Aorta (tissue), 5 donors: Measurements from ENCODE around the gene CYTH1. TPM values are rescaled to one million over a fixed set of nuclear protein-coding genes. Genes with fewer than 3 reads are reported as not detected.
A peak's percentile ranks its signal among the peaks of the same experiment; 100 is the strongest.

ENCODE experiments used
- ATAC-seq: fragments of 200-7000 bp; cut with Tn5 transposase; one replicate; pipeline ENCODE4 v1.9.1; 2022; ENCODE audit warnings: moderate library complexity; ENCODE audit not compliant: low FRiP score
- DNase-seq, 2 donors: peaks; one replicate each; pipeline ENCODE4 v3.0.0-alpha.2; 2020
- H3K27ac ChIP-seq, 2 donors: one replicate each; pipeline ENCODE4 v1.5.1; 2013; ENCODE audit warnings: low read length in 2 of 2, mild to moderate bottlenecking in 2 of 2, moderate library complexity in 2 of 2, control low read depth in 1 of 2, inconsistent platforms in 1 of 2, low read depth in 1 of 2
- H3K27me3 ChIP-seq, 2 donors: one replicate each; pipeline ENCODE4 v1.6.1; 2013; ENCODE audit warnings: control low read depth in 1 of 2, low read length in 1 of 2, mild to moderate bottlenecking in 1 of 2, moderate library complexity in 1 of 2; ENCODE audit not compliant: insufficient read depth in 2 of 2, control insufficient read depth in 1 of 2
- H3K36me3 ChIP-seq, 2 donors: one replicate each; pipeline ENCODE4 v1.6.1; 2013; ENCODE audit warnings: control low read depth in 1 of 2, low read length in 1 of 2, mild to moderate bottlenecking in 1 of 2; ENCODE audit not compliant: insufficient read depth in 2 of 2, control insufficient read depth in 1 of 2
- H3K4me1 ChIP-seq, 2 donors: one replicate each; pipeline ENCODE4 v1.6.1; 2013; ENCODE audit warnings: low read length in 2 of 2, control low read depth in 1 of 2, mild to moderate bottlenecking in 1 of 2, moderate library complexity in 1 of 2; ENCODE audit not compliant: insufficient read depth in 2 of 2, control insufficient read depth in 1 of 2
- H3K4me3 ChIP-seq, 2 donors: one replicate each; pipeline ENCODE4 v1.5.1; 2013; ENCODE audit warnings: low read length in 2 of 2, control low read depth in 1 of 2, mild to moderate bottlenecking in 1 of 2
- H3K9me3 ChIP-seq: one replicate; pipeline ENCODE4 v1.6.1; 2013; ENCODE audit warnings: mild to moderate bottlenecking, low read length; ENCODE audit not compliant: control insufficient read depth
- WGBS, 2 donors: extraction: QIAGEN DNeasy Blood & Tissue Kit; methylation state at CpG; one replicate each; pipeline ENCODE4 v1.1.7; 2013; 5-methylcytosine and 5-hydroxymethylcytosine counted together
- intact Hi-C, 2 donors: fragments of 100-400 bp; cut with DNase I; formaldehyde crosslinking; loops; one replicate each; pipeline versions ENCODE4 v1.14.2 to v1.15.0; 2022
- polyA plus RNA-seq, 2 donors: library from polyadenylated mRNA; stranded (reverse); fragments of 200-250 nt; gene quantifications; one replicate each; pipeline ENCODE4 v1.2.3, GENCODE V29; 2013
- total RNA-seq, 2 donors: library from RNA; stranded (reverse); fragmentation: NEBNext Ultra II Directional; extraction: Animal tissue kit (Norgen Biotek cat#: 25700); gene quantifications; one replicate each; pipeline ENCODE4 v1.2.1, GENCODE V29; 2021
- donor health status: healthy with polysubstance abuse.
- donor health status: Bipolar disorder and iron deficiency.
- donor health status: DM: no; HTN: no; CAD: no.
- donor health status: DM: no; HTN: no; CAD: no.
- donor health status: DM: yes; HTN: yes; CAD: no.

Gene CYTH1
- total and polyA plus RNA-seq, 4 donors, result 20.3 to 66.8 (median 32.7) TPM

DNA sequence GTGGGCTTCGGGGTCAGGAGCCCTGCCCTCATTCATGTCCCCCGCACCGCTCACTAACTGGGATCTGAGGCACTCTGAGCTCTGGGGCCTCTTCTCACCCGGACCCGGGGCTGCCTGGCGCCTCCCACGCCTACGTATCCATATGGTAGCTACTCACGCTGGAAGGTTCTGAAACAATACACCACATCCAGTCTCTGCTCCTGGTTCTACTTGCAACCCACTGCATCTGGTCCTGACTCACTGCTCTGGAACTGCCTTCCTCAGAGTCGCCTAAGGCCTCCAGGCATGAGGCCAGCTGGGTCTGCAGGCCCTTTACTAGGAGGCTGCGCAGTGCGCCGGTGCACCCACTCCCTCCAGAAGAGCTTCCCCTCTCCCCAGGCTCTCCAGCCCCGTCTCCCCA lies 40.5 kb upstream of the CYTH1 start:
- Histone ChIP-seq H3K4me3 (no peak overlapping the region), H3K4me1 (no peaks in the 10 kb centered on the region), H3K27ac (no peak overlapping the region), H3K36me3 (peaks cover 6 to 10% of the 10 kb centered on the region in 2 donors), H3K27me3 (no peaks in the 10 kb centered on the region), H3K9me3 (no peaks in the 10 kb centered on the region)
- ATAC-seq (no peak), DNase-seq (peak in 1 of 2 donors; percentile 42)
- WGBS, 2 donors, result 87 to 94% methylated on average over 14 of the region's 14 CpGs
- intact Hi-C loops, result no loop called here

DNA sequence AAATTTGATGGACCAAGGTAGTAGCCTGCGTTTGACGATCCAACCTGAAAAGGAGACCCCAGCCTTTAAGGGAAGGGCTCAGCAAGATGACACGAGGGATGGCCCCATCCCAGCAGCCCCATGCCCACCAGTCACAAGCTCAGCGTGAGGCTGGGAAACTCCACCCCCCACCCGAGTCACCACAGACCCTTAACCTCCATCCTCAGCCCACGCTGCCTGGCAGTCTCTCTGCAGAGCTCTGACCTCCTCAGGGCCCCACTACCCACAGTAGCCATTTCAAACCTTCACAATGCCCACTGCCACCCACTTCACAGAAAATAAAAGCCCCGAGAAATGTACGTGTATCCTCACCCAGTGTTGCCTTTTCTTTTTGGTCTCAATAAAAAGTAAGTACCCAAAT lies 39.9 kb upstream of the CYTH1 start:
- ATAC-seq (no peak), DNase-seq (peak in 1 of 2 donors; percentile 44)
- intact Hi-C loops, result no loop called here
- Histone ChIP-seq H3K27ac (no peak overlapping the region), H3K4me3 (no peak overlapping the region), H3K4me1 (no peaks in the 10 kb centered on the region), H3K9me3 (no peaks in the 10 kb centered on the region), H3K27me3 (no peaks in the 10 kb centered on the region), H3K36me3 (peaks cover 6 to 8% of the 10 kb centered on the region in 2 donors)
- 93 to 96% methylated on average over 8 of the region's 8 CpGs for WGBS, 2 donors

DNA sequence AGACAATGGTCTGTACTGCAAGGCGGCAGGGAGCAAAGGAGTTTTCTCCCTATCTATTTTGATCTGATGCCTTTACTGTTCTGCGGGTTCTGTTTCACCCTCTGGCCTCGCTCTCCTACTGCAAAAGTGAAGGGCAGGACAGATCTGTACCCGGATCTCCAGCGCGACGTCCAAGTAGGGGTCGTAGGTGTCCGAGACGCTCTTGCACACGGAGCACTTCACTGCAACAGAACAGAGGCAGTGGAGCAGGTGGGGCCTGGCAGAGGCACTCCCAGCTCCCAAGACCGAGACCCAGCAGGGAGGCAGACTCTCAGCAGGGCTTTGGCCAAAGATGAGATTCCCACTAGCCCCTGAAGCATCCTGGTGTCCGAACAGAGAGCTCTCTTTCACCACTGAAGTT lies 38.8 kb upstream of the CYTH1 start:
- no peak for ATAC-seq
- no peak overlapping the region for H3K27ac ChIP-seq
- H3K4me1 ChIP-seq, result no peaks in the 10 kb centered on the region
- H3K36me3 ChIP-seq, result peaks cover 5 to 8% of the 10 kb centered on the region in 2 donors
- H3K27me3 ChIP-seq, result no peaks in the 10 kb centered on the region
- 92 to 93% methylated on average over 13 of the region's 13 CpGs for WGBS, 2 donors
- H3K9me3 ChIP-seq, result no peaks in the 10 kb centered on the region
- intact Hi-C loops, result no loop called here
- H3K4me3 ChIP-seq, result no peak overlapping the region
- DNase-seq, result no peak

DNA sequence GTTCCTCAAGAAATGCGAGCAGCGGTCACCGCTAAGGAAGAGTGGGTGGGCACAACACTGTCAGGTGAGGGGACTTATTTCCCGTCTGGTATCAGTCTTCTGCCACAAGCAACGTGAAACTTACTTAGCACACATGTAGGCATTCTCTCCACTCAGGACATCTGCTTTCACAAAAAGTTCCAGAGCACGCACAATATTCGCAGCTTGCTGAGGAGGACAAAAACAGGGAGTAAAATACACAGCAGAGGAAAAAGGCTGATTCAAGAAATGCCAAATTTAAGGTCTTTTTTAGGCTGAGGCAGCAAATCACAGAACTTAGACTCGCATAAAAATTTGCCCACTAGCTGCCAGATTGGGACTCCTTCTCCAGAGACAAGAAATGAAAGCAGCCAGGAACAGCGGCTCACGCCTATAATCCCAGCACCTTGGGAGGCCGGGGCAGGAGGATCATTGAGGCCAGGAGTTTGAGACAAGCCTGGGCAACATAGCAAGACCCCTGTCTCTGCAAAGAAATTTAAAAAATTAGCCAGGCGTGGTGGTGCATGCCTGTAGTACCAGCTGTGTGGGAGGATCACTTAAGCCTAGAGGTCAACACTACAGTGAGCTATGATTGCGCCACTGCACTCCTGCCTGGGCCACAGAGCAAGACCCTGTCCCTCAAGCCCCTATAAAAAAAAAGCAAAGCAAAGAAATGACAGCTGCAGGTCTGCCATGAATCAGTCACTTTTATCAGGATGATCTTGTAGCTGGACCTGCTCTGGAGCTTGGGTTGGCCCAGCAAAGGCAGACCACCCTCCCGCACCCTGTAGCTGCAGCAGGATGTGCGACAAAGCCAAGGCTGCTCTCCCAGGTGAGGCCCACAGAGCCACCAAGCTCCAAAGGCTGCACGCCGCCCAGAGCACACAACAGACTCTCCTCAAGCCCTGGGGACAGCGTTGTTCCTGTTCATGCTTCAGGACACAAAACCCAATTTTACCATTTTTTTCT lies 38.0 kb upstream of the CYTH1 start:
- Histone ChIP-seq H3K36me3 (peaks cover 5 to 6% of the 10 kb centered on the region in 2 donors), H3K27ac (no peak overlapping the region), H3K9me3 (no peaks in the 10 kb centered on the region), H3K4me1 (no peaks in the 10 kb centered on the region), H3K27me3 (no peaks in the 10 kb centered on the region), H3K4me3 (no peak overlapping the region)
- intact Hi-C loops, result no loop called here
- DNase-seq (no peak), ATAC-seq (no peak)
- 96% methylated on average over 18 of the region's 18 CpGs for WGBS, 2 donors

DNA sequence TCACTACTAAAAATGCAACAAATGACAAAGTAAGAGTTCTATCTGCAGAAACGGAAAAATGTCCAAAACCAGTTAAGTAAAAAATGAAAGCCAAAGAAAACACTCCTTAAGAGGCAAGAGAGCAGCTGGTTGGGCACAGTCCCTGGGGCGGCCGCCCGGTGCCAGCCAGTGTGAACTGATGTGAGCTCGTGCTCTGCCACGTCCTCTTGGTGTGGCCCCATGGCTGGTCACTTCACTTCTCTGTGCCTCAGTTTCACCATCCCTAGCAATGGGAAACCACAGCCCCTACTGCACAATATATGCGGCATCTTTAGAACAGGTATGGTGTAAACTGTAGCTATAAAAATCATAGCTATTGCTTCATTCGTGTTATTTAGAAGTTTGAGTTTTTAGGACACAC lies 37.3 kb upstream of the CYTH1 start:
- intact Hi-C loops, result no loop called here
- no peaks in the 10 kb centered on the region for H3K27me3 ChIP-seq
- peaks cover 5 to 6% of the 10 kb centered on the region in 2 donors for H3K36me3 ChIP-seq
- ATAC-seq (no peak), DNase-seq (no peak)
- WGBS, 2 donors, result 30 to 32% methylated on average over 8 of the region's 8 CpGs
- no peaks in the 10 kb centered on the region for H3K9me3 ChIP-seq
- H3K4me3 ChIP-seq, result no peak overlapping the region
- no peaks in the 10 kb centered on the region for H3K4me1 ChIP-seq
- no peak overlapping the region for H3K27ac ChIP-seq

DNA sequence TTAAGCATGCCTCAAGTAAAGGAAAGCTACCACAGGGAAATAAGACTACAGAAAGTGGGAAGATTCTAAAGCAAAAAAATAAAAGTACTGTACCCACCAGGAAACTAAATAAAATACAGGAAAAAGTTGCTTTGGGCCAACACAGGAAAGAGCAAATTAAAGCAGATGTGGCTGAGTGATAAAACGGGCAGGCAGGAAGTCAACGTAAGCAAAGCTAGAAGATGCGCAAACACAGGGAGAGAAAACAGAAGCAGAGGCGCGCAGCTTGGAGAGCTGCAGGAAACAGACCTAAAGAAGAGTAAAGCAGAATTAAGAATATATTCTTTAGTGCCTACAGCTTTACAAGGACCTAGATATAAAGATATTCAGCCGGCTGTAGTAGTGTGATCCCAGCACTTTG lies 36.9 kb upstream of the CYTH1 start:
- Histone ChIP-seq H3K36me3 (peaks cover 5 to 10% of the 10 kb centered on the region in 2 donors), H3K4me3 (no peak overlapping the region), H3K4me1 (no peaks in the 10 kb centered on the region), H3K27me3 (no peaks in the 10 kb centered on the region), H3K27ac (no peak overlapping the region), H3K9me3 (no peaks in the 10 kb centered on the region)
- ATAC-seq (no peak), DNase-seq (no peak)
- 68 to 70% methylated on average over 6 of the region's 6 CpGs for WGBS, 2 donors
- intact Hi-C loops, result no loop called here

DNA sequence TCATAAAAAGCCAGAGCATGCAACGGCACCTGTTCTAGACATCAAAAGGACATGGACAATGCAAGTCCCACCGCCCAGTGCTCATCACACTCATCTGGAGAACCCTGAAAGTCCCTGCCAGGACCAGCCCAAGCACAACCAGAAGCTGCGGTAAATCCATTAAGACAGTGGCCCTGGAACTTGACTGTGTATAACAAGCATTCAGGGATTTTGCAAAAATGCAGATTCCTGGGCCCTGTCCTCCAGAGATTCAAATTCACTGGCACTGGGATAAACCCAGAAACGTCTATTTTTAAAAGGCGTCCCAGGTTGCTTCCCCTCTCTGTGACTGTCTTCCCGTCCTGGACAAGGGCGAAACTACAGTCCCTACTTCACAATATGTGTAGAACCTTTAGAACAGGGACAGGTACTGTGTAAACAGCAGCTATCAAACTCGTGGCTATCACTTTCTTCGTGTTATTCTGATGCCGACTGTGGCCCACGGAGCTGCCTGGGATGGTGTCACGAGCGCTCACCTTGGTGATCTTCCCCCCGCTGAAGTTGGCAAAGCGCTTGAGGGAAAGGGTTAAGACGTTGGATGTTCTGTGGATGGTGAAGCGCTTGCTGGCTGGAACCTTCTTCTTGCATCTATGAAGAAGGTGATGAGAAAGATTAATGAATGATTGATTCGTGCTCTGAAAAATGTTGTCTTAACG lies 36.2 kb upstream of the CYTH1 start:
- WGBS, 2 donors, result 88 to 90% methylated on average over 19 of the region's 19 CpGs
- intact Hi-C loops, result no loop called here
- H3K27me3 ChIP-seq, result no peaks in the 10 kb centered on the region
- no peak overlapping the region for H3K27ac ChIP-seq
- H3K36me3 ChIP-seq, result peaks cover 5 to 9% of the 10 kb centered on the region in 2 donors
- no peaks in the 10 kb centered on the region for H3K9me3 ChIP-seq
- H3K4me3 ChIP-seq, result no peak overlapping the region
- H3K4me1 ChIP-seq, result no peaks in the 10 kb centered on the region
- DNase-seq (no peak), ATAC-seq (no peak)

DNA sequence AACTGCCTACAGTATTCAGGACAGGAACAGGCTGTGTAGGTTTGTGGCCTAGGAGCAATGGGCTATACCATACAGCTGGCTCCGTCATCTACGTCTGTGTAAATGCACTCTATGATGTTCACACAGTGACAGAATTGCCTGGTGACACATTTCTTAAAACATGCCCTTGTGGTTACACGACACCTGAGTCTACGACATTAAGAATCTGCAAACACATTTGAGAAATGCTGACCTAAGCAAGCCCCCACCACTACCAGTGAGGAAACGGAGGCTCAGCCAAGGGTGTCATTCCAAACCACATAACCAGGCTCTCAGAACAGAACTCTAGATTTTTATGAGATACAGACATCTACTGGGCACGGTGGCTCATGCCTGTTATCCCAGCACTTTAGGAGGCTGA lies 35.0 kb upstream of the CYTH1 start:
- 85 to 90% methylated on average over 6 of the region's 6 CpGs for WGBS, 2 donors
- H3K27ac ChIP-seq, result no peak overlapping the region
- DNase-seq (no peak), ATAC-seq (no peak)
- no peak overlapping the region for H3K4me3 ChIP-seq
- no peaks in the 10 kb centered on the region for H3K9me3 ChIP-seq
- intact Hi-C loops, result no loop called here
- H3K36me3 ChIP-seq, result peaks cover 3 to 10% of the 10 kb centered on the region in 2 donors
- H3K4me1 ChIP-seq, result no peaks in the 10 kb centered on the region
- no peaks in the 10 kb centered on the region for H3K27me3 ChIP-seq
